Activated CD8-positive, alpha-beta T cell treated with anti-CD3 and anti-CD28 coated beads for 36 hours (primary cell): ENCODE measurements around the gene WDR5. TPM values are rescaled to one million over a fixed set of nuclear protein-coding genes. Genes with fewer than 3 reads are reported as not detected.

ENCODE experiments used
- ATAC-seq: fragments of 200-7000 bp; cut with Tn5 transposase; one replicate; pipeline ENCODE4 v1.10.0; 2021; ENCODE audit warnings: mild to moderate bottlenecking, moderate library complexity
- CTCF ChIA-PET: fragments of 350-600 bp; sonication (Branson Sonifier 250); formaldehyde crosslinking; loops from one replicate; lab custom pipeline; 2021; ENCODE audit warnings: antibody characterized with exemption; lab: Charles Lee
- POLR2A ChIA-PET: fragments of 350-600 bp; sonication (Branson Sonifier 250); formaldehyde crosslinking; loops from one replicate; lab custom pipeline; 2021; ENCODE audit warnings: antibody characterized with exemption; lab: Charles Lee
- DNase-seq: peaks from one replicate; pipeline ENCODE4 v3.0.0-alpha.2; 2020
- H3K27ac Mint-ChIP-seq: one replicate; pipeline ENCODE4 v1.8.0; 2021; ENCODE audit warnings: mild to moderate bottlenecking, mixed read lengths
- H3K27me3 Mint-ChIP-seq: one replicate; pipeline ENCODE4 v1.8.0; 2021; ENCODE audit warnings: mixed read lengths
- H3K36me3 Mint-ChIP-seq: one replicate; pipeline ENCODE4 v1.8.0; 2021; ENCODE audit warnings: low read depth, mixed read lengths
- H3K4me1 Mint-ChIP-seq: one replicate; pipeline ENCODE4 v1.8.0; 2021; ENCODE audit warnings: low read depth, mixed read lengths
- H3K4me3 Mint-ChIP-seq: one replicate; pipeline ENCODE4 v1.8.0; 2021; ENCODE audit warnings: mild to moderate bottlenecking, moderate library complexity, mixed read lengths
- H3K9me3 Mint-ChIP-seq: one replicate; pipeline ENCODE4 v1.8.0; 2021; ENCODE audit warnings: mixed read lengths
- CTCF ChIP-seq: fragments of 200-600 bp; IDR thresholded peaks from one replicate; pipeline ENCODE4 v1.8.0; 2022; ENCODE audit warnings: antibody characterized with exemption, mild to moderate bottlenecking
- intact Hi-C: fragments of 100-400 bp; cut with micrococcal nuclease; formaldehyde crosslinking; loops from one replicate; pipeline ENCODE4 v1.10.0; 2022
- total RNA-seq, 2 experiments: library from RNA; stranded (reverse); gene quantifications; one replicate each; pipeline ENCODE4 v1.2.3, GENCODE V29; 2021

Gene WDR5
- total RNA-seq, 2 experiments from 2014 or later = 50.9 to 53.3 TPM

GRCh38 chr9:134171316-134172197 is 35.7 kb downstream of the WDR5 start:
- no peak overlapping the region for H3K27ac Mint-ChIP-seq
- H3K4me3 Mint-ChIP-seq = no peak overlapping the region
- peaks cover under 1% of the 10 kb centered on the region for H3K4me1 Mint-ChIP-seq
- no peaks in the 10 kb centered on the region for H3K9me3 Mint-ChIP-seq
- ChIA-PET CTCF (interaction anchor here (0.7 to 2.7 kb wide), 25 partner anchors 9 to 291 kb away, joined by 3 to 17 read pairs (median 4); partner anchors contain the start of gene WDR5), POLR2A (no interaction called here)
- ATAC-seq = no peak
- H3K36me3 Mint-ChIP-seq = peaks cover 2% of the 10 kb centered on the region
- no peak for TF ChIP-seq CTCF
- DNase-seq = no peak
- H3K27me3 Mint-ChIP-seq = no peaks in the 10 kb centered on the region
- intact Hi-C loops = loop anchor here (5.0 kb wide), 1 partner anchor 271 kb away; no protein-coding TSS in a partner anchor

GRCh38 chr9:134172198-134173126 is 36.6 kb downstream of the WDR5 start:
- no peaks in the 10 kb centered on the region for H3K9me3 Mint-ChIP-seq
- no peak overlapping the region for H3K4me3 Mint-ChIP-seq
- DNase-seq = no peak
- ATAC-seq = no peak
- intact Hi-C loops = loop anchor here (5.0 kb wide), 1 partner anchor 270 kb away; no protein-coding TSS in a partner anchor
- CTCF ChIA-PET = interaction anchor here (1.3 to 2.7 kb wide), 2 partner anchors 8 to 96 kb away, joined by 4 to 13 read pairs; no protein-coding TSS in a partner anchor
- H3K36me3 Mint-ChIP-seq = no peaks in the 10 kb centered on the region
- POLR2A ChIA-PET = no interaction called here
- no peak overlapping the region for H3K27ac Mint-ChIP-seq
- no peaks in the 10 kb centered on the region for H3K4me1 Mint-ChIP-seq
- no peaks in the 10 kb centered on the region for H3K27me3 Mint-ChIP-seq
- no peak for TF ChIP-seq CTCF

GRCh38 chr9:134173127-134174072 is 37.5 kb downstream of the WDR5 start:
- POLR2A ChIA-PET = no interaction called here
- CTCF ChIA-PET = interaction anchor here (1.4 kb wide), 1 partner anchor 276 kb away, joined by 3 read pairs; no protein-coding TSS in a partner anchor
- no peaks in the 10 kb centered on the region for H3K4me1 Mint-ChIP-seq
- DNase-seq (no peak), ATAC-seq (no peak)
- intact Hi-C loops = loop anchor here (5.0 kb wide), 1 partner anchor 269 kb away; no protein-coding TSS in a partner anchor
- no peak for TF ChIP-seq CTCF
- no peaks in the 10 kb centered on the region for H3K27me3 Mint-ChIP-seq
- H3K9me3 Mint-ChIP-seq = no peaks in the 10 kb centered on the region
- H3K36me3 Mint-ChIP-seq = no peaks in the 10 kb centered on the region
- no peak overlapping the region for H3K4me3 Mint-ChIP-seq
- H3K27ac Mint-ChIP-seq = no peak overlapping the region

- Mint-ChIP-seq H3K4me1 (no peaks in the 10 kb centered on the region), H3K27ac (no peak overlapping the region), H3K36me3 (no peaks in the 10 kb centered on the region), H3K27me3 (no peaks in the 10 kb centered on the region), H3K4me3 (no peak overlapping the region), H3K9me3 (no peaks in the 10 kb centered on the region)
- CTCF ChIA-PET = interaction anchor here (0.9 to 1.4 kb wide), 3 partner anchors 88 to 276 kb away, joined by 3 to 5 read pairs (median 3); no protein-coding TSS in a partner anchor
- intact Hi-C loops = loop anchor here (5.0 kb wide), 1 partner anchor 268 kb away; no protein-coding TSS in a partner anchor
- no peak for TF ChIP-seq CTCF
- DNase-seq (no peak), ATAC-seq (no peak)
- POLR2A ChIA-PET = interaction anchor here (1.3 kb wide), 1 partner anchor 17 kb away, joined by 5 read pairs; no protein-coding TSS in a partner anchor
These were observed 38.2 kb downstream of the WDR5 start for GRCh38 chr9:134174073-134174449.
